Smooth muscle cell of bladder (primary cell): Measurements from ENCODE around the gene FZD1. TPM values are rescaled to one million over a fixed set of nuclear protein-coding genes. Genes with fewer than 3 reads are reported as not detected.

Experiments used
- total RNA-seq: library from RNA; depleted of rRNA; stranded (reverse); fragments of >200 nt; gene quantifications from 2 replicates; pipeline ENCODE4 v1.2.3, GENCODE V29; 2014

Gene FZD1
- 9.5 and 15.6 TPM in 2 replicates for total RNA-seq

GRCh38 chr7:91264046-91264923 lies at the start of gene FZD1:
Gene FZD1, plus strand, starts transcription at chr7:91264433. Its CDS starts 448 bp downstream, at chr7:91264881.

